HG02642 (cell line): ENCODE results near the gene GPSM3.
"Not testable (repeated sequence)": the region's sequence is repeated elsewhere in the genome, so short reads cannot be mapped to it uniquely, and the experiment has no call there.

Experiments used
- ATAC-seq: cut with Tn5 transposase; IDR thresholded peaks from one replicate; pipeline ENCODE4 v1.9.1; 2021; ENCODE audit warnings: mild to moderate bottlenecking; ENCODE audit not compliant: unreplicated experiment, poor library complexity

Gene GPSM3

DNA sequence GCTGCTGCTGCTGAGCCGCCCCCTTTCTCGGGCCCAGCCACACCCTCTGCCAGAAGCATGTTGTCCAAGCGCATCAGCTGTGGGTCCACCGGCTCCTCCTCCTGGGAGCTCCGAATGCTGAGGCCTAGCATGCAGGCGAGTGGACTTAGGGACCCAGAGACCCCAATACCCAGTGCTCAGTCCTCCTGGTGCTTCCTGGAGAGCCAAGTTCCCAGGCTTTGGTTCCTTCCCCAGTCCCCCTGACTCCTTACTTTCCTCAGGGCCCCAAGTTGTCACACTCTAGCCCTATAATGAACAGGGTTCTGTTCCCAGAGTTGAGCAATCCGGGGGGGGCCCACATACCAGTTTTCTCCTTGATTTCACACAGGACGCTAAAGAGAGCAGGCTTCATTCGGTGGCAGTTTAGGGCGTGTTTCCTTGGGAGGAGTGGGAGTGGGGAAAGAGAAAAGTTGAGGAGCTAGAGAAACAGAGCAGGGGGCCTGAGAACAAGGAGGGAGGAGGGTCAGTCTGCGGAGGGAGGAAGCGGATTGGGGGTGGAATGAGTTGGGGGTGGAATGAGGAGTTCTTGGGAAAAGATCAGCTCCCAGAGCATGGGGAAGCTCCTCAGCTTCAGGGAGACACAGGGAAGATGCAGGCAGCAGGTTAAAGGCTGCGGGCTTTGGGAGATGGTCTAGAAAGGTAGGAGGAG lies 3.9 kb downstream of the GPSM3 start:
- no peak for ATAC-seq

DNA sequence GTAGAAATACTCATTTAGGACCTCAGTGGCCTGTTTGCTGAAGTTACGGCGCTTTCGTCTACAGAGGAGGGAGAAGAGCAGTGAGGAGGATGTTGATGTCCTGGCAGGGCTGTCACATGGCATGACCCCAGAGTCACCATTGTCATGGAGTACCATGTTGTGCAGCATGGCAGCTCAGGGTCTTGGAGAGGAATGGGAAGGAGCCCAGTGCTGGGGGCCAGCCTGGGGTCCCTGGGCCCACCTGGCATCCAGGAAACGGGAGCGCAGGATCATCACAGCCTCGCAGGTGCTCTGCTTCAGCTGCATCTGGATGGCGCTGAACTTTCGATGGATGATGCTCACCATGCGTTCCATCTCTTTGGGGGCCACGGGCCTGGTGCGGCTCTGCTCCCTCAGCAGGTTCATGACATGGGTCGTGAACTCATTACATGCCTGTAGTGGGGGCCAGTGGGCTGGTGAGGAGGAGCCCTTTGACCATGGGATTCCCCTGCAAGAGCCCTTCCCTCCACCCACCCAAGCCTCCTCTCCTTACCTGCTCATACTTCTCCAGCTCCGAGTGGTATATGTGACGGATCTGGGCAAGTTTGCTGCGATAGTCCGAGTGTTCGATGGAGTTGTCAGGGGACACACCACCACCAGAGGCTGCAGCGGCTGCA lies 4.6 kb downstream of the GPSM3 start:
- not testable (repeated sequence) for ATAC-seq

DNA sequence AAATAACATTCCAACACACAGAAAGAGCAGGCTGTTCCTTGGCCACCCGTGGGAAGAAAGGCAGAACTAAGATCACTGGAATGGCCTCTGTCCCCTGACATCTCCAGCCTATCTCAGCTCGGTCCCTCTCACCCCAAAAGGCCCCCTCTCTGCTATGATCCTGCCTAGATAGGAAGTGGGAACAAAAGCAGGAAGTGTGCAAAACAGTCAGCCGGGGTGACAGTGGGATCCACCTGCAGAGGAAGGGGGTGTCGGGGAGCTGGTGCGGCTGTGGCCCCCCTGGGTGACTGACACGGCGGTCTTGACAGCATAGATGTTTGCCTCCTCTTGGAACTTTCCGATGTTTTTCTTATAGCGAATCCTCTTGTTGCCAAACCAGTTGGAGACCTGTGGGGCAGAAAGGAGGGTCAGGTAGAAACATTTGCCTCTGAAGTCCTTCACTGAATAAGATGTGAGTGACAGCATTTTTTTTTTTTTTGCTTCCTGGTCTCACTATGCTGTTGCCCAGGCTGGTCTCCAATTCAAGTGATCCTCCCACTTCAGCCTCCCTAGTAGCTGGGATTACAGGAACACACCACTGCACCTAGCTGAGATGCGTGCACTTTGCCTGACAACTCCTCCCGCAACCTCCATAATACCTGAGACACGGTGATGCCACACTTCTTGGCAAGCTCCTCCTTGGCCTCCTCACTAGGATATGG lies 5.3 kb downstream of the GPSM3 start:
- ATAC-seq, result no peak

DNA sequence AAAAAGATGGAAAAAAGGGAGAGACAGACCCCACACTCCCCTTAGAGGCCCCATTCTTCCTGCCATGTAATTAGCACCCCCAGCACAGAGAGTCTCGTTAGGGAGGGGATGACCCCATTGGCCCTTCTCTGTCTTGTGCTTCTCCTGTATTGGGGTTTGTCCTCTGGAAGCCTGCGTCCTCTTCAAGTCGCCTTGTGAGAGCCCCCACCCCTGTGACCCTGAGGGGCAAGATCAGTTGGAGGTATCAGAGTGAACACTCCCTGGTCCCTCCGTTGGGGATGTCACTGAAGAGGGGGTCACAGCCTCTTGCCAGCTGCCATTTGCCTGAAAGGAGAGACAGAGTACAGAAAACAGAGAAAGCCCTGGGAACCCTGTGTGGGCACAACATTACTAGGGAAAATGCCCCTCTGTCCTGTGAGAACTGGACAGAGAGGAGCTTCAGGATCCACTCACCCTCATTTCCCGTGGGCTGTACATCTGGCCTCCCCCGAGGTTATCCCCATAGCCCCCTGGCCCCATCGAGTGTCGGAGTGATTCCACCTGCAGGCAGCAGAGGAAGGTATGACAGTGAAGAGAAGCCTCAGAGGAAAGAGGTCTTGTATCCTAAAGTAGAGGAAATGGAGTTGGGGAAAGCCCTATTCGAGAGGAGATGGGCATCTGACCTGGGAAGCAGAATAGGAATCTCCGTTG lies 6.1 kb downstream of the GPSM3 start:
- not testable (repeated sequence) for ATAC-seq

DNA sequence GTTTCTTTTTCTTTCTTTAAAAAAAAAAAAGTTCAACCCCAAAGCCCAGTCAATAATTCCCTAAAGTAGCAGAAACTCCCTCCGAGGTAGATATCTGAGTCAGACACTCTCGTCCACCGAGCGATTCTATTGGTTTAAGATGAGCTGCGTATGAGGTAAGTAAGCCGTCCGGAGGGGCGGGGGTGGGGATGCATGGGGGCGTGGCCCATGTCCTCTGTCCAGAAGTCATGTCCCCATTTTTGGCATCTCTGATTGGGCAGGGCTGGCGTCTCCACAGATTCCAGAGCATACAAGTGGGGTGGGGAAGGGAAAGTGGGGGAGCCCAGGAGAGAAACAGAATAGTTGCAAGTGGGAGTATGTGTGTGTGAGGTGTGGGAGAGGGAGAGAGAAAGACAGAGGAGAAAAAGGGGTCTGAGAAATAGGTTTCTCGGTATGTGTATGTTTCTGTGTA lies 6.7 kb downstream of the GPSM3 start:
- not testable (repeated sequence) for ATAC-seq

DNA sequence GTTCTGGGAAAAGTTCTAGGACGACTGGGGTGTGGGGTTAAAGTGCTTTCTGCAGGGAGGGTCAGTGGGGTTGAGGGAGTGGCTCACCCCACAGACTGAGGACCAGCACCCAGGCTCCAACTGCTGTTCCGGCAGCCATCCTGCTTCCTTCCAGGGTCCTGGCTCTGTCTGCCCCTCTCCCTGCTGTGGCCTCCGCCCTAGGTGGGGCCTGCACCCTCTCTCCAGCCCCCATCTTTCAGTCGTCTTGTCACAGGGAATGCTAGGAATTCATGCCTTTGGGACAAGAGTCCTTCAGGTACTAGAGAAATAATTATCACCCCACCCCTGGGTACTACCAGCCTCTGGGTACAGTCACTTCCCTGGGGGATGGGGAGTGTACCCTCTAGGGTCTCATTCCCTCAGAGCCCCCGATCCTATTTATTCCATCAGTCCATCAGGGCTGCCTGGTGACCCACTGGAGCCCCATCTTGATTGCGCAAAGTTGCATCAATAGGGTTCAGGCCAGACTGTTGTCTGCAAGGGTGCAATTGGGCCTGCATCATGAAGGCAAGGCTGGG lies 8.3 kb downstream of the GPSM3 start, which contains the start of gene AGER:
TSS of gene AGER (minus strand) at position 170 of the 557 bp plus-strand sequence. CDS start at position 139, 31 bp downstream.
- no peak for ATAC-seq

DNA sequence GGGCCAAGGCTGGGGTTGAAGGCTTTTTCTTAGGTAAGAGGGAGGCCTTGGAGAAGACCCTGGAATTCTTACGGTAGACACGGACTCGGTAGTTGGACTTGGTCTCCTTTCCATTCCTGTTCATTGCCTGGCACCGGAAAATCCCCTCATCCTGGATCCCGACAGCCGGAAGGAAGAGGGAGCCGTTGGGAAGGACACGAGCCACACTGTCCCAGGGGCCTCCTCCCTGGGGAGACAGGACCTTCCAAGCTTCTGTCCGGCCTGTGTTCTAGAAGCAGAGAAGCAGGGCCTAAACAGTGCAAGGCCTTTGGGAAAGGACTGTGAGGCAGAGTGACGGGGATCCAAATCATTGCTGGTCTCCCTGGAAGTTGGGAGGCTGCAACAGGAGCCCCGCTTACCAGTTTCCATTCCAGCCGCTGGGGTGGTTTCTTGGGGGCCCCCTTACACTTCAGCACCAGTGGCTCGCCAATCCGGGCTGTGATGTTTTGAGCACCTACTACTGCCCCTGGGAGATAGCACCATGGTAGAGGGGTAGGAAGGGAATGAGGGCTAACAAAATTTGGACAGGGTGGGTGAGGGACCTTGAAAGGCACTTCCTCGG lies 8.9 kb downstream of the GPSM3 start:
- no peak for ATAC-seq

DNA sequence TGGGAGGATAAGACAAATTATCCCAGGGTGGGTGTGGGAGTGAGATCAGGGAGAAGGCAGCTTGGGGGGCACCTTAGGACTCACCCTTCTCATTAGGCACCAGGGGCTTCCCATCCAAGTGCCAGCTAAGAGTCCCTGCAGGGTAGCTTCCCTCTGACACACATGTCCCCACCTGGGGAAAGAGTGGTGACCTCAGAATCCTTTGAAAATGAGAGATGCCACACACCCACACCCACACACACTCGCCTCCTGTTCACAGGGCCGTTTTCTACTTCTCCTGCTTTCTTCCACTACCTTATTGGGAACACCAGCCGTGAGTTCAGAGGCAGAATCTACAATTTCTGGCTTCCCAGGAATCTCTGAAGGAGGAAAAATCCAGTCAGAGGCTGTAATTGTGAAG lies 9.4 kb downstream of the GPSM3 start:
- no peak for ATAC-seq

DNA sequence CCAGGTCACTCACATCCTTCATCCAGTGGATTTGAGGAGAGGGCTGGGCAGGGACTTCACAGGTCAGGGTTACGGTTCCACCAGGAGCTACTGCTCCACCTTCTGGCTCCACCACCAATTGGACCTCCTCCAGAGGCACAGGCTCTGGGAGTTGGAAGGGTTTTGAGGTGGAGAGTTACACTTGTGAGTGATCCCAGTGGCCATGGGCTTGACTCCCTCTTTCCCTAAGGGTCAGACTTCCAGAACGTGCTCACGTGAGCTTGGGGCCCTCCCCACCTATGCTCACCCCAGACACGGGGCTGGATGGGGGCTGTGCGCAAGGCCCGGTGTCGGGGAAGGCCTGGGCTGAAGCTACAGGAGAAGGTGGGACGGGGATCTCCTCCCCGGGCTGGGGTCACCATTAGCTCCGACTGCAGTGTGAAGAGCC lies 9.9 kb downstream of the GPSM3 start:
- ATAC-seq, result no peak

DNA sequence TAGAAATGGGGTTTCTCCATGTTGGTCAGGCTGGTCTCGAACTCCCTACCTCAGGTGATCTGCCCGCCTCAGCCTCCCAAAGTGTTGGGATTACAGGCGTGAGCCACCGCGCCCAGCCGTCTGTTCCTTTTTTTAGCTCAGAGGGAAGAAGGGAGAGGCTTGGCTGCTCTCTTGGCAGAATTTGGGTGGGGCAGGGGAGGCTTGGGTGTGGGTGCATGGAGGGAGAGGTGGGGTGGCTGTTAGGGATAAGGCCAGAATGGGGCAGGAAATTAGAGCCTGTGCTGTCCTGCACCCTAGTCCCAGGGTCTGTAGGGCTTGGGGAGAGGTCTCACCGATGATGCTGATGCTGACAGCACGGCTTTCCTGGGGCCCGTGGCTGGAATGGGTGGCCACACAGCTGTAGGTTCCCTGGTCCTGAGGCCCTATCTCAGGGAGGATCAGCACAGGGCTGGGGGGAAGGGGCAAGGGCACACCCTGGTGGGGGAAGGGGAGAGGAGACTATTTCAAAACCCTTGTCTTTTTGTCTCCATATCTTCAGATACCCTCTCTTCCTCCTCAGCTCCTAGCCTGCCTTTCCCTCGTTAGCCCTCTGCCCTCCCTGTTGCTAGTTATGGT lies 10.4 kb downstream of the GPSM3 start:
- no peak for ATAC-seq

DNA sequence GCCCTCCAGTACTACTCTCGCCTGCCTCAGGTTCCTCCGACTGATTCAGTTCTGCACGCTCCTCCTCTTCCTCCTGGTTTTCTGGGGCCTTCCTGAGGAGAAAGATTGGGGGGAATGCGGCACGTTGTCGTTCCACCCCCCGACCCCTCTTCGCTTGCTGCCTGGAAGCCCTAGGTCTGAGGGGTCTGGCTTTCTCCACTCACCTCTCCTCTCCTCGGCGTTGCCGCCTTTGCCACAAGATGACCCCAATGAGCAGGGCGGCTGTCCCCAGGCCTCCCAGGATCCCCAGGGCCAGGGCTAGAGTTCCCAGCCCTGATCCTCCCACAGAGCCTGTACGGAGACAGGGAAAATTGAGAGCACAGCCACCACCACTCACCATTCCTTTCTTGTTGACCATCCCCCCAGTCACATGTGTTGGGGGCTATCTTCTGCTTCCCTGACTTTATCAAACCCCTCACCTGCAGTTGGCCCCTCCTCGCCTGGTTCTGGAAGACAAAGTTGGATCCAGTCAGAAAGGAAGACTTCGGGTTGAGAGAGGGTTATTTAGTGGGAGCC lies 11.2 kb downstream of the GPSM3 start:
- no peak for ATAC-seq

DNA sequence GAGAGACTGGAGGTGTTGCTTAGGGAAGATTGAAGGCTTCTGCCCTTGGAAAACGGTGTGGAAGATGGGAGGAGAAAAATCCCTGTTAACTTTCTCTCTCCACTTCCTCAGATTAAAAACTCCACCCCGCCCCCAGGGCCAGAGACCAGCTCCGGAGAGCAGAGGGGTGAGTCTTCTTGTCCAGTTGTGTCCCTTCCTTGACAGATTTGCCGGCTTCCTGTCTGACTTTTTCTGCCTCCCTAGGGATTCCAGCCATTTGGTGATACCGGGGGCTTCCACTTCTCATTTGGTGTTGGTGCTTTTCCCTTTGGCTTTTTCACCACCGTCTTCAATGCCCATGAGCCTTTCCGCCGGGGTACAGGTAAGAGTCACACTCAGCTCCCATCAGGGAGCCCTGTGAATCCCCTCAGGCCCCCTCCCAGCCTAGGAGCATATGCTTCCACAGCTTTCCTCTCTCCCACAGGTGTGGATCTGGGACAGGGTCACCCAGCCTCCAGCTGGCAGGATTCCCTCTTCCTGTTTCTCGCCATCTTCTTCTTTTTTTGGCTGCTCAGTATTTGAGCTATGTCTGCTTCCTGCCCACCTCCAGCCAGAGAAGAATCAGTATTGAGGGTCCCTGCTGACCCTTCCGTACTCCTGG lies 12.6 kb downstream of the GPSM3 start:
- ATAC-seq, result no peak

DNA sequence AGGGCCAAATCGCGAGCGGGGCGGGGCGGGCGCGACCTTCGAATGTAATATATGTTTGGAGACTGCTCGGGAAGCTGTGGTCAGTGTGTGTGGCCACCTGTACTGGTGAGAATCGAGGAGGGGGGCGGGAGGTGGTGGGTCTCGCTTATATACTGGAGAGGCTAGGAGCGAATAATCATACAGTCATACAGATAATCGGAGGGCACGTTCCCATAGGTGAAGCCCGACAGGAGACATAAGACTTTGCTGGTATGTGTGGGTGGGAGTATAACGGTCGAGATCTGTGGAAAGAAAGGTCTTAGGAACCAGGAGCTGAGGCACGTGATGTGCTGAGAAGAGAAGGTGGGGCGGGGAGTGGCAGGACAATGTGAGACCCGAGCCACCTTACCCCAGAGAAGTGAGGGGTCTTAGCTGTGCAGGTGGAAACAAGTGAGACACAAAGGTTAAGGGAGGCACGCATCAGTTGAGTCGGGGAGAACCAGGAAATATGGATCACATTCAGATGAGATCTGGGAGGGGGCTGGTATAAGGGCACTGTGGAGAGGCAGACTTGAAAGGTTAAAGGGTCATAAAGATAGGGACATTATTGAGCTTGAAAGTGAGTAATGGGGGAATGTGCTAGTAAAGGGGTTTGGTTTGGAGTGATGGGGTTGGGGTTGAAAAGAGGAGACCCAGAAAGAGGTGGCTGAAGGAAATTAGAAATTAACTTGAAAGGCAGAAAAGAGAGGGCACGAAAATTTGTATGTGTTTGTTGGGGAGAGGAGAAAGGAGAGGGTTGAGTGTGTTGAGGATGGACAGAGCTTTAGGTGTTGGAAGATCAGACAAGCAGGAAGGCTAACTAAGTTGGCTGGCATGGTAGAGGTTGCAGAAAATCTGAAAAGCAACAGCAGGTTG lies 13.6 kb downstream of the GPSM3 start:
- no peak for ATAC-seq

DNA sequence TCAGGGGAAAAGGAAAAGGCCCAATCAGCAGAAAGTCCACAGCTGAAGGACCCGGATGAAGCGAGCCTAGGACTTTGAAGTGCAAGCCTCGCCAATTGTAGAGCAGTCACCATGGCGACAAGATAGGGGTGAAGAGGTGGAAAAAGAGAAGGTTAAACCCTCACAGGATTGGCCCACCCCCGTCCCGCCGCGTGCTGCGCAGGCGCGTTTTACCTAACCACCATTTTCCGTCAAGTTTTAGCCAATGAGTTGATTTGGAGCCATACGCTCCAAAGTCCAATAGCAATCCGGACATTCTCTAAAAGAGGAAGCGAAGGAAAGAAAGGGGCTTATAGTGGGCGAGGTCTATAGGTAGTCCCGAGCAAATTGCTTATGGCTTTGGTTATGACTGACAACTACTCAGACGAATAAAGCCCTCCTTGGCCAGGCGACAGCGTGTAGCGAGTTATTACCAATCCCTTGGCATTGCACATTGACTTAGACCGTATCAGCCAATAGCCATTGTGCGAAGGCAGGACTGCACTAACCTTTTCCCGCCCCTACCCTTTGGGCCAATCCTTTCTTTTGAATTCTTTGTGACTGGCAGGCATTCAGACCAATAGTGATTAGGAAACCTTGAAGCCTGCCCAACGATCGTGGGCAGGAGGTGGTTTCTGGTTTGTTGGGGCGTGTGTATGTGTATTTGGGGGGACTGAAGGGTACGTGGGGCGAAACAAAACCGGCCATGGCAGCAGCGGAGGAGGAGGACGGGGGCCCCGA lies 14.5 kb downstream of the GPSM3 start, which contains the start of gene RNF5:
TSS of gene RNF5 (plus strand) at position 618 of the 759 bp plus-strand sequence. CDS start at position 725, 107 bp downstream.
- peak; percentile 79 for ATAC-seq

DNA sequence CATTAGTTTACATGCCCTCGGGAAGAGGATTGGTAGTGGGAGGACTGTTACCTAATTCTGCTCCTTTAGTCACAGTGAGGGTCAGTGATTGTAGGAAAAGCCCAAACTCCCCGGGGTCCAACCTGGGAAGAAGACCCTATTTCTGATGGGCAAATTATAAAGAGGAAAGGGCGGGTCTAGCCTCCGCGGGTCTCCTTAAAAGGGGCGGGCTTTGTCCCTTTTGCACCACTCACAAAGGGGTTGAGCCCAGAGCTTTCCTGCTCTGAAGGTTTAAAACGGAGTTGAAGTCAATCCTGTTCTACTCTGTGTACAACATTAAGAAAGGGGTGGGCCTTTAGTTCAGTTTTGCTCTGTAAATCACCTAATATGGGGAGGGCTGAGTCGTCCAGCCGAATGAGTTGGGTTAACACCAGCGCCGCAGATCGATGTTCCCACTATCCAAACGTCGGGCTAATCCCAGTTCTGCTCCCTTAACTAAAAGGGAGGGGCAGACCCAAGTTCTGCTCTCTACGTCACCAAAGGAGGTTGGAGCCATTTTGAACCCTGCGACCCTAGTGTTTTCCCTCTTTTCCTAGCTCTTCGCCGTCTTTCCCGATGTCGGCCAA lies 15.2 kb downstream of the GPSM3 start:
- ATAC-seq, result peak; percentile 1

DNA sequence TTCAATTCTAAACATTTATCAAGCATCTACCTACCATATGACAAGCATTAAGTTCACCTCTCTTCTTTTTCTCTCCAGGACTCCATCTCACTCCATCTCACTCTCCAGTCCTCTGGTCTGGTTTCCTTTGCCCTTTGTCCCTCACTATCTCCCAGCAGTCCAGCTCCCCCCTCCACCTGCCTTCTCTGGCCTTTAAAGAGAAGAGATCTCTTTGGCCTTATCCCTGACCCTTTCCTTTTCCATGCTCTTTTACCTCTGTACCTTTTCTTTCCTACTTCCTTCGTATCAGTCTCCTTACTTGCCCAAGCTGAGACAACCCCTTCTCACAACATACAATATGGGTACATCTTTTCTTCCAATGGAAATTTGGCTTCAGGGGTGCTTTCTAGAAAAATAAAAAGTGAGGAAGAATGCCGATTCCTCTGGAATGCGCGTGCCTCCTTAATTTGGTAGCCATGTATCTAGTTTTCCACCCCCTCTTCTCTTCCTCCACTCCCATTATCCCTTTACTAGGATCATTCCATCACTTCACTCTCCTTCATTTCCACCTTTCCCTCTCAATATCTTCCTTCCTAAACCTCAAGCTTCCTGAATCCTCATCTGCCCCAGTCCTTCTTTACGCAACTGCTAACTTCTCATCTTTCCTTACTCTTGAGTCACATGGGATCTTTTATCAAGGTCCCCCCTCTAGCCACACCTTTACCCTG lies 15.8 kb downstream of the GPSM3 start:
- no peak for ATAC-seq
